ENCODE data around the gene ZMYND8.
"Not testable (repeated sequence)": the region's sequence is repeated elsewhere in the genome, so short reads cannot be mapped to it uniquely, and the experiment has no call there.

ZMYND8 gene

DNA sequence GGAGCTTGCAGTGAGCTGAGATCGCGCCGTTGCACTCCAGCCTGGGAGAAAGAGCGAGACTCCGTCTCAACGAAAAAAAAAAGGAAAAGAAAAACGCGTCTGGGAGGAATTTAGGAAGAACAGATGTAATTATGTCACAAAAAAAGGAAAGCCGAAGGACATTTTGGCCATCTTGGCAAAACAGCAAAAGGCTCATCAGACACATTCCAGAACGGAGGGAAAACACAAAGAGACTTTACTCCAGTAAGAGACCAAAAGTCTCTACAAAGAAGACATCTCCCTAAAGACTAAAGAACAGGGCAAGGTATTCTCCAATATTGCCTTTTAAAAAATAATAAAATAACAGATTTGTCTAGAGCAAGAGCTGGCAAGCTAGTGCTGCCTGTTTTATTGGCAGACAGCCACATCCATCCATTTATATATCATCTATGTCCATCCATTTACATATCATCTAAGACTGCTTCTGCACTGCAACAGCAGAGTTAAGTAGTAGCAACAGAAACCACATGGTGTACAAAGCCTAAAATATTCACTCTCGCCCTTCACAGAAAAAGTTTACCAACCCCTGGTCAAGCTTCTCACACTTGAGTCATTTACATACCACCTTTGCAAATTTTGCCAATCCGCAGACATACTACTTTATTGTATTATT lies 133.9 kb downstream of the ZMYND8 start:
- DNase-seq = no peak

DNA sequence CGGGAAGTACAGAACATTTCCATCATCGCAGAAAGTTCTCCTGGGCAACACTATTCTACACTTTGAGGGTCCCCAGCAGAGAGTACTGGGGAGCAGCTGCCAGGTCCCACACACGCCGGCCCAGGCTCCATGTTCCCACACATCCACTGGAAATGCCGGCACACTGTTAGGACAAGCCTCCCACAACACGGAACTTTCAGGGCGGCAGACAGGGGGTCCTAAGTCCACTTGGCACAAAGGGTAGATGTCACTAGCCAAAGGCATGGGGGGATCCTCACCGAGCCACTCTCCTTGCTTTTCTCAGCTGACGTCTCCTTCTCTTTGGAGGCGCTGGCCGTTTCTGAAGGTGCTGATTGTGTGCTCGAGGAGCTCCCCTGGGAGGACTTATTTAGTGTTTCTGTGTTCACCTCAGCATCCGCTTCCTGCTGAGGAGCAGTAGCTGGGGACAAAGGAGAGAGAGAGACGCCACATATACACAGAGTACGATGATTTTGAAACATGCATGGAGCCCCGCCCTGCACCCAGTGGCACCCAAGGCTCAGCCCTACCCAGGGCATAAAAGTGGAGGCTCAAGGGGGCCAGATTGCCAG lies 135.4 kb downstream of the ZMYND8 start:
- no peak for DNase-seq

DNA sequence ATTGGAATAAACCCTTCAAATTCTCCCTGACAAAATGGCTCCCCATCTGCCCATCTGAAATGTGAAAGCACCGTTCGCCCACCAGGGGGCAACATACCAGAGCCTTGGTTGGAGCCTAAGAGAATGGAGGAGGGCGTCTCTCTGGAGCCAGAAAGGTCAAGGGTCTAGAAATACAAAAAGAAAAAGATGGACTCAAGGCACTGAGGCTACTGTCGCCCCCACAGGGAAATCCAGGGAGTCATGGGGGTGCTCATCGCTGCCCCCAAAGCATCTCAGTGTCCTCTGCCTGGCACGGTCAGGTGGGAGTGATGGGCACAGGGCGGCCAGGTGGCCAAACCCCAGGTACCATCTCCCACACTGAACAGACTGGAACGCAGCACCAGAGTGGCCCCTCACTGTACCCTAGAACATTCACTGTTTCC lies 136.3 kb downstream of the ZMYND8 start:
- DNase-seq = peak; percentile 30

DNA sequence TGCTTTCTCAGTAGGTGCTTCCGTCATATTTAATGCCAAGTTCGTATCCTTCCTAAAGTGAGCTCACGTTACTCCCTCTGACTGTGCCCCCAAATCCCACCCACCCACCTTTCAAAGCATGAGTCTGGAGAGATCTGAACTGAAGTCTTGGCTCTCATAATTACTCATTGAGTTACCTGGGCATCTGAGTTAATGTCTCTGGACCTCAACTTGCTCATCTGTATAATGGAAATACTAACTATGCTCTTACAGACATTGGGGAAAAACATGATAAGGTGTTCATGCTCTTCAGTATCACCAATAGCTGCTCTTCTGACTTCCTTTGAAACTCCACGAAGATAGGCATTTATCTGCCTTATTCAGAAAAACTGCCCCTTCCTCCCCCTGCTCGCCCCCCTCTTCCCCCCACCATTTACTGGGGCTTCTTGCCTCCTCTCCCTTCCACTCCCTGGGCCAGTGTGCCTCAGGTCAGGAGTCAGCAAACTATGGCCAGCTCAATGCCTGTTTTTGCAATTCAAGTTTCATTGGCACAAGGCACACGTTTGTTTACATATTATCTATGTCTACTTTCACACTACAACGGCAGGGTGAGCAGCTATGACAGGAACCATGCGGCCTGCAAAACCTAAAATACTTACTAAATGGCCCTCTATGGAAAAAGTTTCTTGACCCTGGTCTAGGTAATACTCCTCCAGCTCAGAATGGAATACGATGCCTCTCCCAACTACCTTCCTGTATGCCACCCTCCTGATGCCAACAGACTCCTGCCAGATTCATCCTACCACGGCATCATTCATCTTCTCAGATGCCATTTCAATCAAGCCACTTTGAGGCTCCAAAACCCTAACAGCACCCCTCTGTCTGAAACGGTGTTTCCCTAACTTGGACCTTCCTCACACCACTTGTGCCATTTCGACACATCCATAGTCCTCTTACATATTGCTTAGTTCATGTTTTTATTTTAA lies 138.7 kb downstream of the ZMYND8 start:
- no peak for DNase-seq

DNA sequence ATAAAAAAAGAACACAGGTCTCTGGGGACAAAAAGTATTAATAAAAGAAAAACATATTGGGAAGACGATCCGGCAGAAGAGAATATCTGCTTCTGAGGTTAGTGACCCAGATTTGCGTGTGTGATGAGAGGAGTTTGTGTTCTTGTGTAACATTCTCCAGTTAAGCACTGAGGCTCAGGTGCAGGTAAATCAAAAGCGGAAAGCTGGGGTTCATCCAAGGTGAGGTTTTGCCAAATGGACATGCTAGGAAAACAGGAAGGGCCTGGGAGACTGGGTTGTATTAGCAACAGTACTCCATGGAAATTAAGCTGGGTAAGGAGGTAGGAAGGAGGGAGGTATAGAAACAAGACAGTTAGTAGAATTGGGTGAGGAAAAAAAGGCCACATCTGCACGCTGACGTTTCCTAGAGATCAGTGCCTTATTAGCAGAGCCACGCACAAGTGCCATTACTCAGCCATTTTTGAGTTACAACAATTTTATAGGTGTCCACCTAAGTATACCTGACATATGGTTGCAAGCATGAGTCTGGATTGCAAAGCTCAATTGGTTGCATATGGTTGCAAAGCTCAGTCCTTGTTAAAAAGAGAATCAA lies 139.6 kb downstream of the ZMYND8 start:
- no peak for DNase-seq

DNA sequence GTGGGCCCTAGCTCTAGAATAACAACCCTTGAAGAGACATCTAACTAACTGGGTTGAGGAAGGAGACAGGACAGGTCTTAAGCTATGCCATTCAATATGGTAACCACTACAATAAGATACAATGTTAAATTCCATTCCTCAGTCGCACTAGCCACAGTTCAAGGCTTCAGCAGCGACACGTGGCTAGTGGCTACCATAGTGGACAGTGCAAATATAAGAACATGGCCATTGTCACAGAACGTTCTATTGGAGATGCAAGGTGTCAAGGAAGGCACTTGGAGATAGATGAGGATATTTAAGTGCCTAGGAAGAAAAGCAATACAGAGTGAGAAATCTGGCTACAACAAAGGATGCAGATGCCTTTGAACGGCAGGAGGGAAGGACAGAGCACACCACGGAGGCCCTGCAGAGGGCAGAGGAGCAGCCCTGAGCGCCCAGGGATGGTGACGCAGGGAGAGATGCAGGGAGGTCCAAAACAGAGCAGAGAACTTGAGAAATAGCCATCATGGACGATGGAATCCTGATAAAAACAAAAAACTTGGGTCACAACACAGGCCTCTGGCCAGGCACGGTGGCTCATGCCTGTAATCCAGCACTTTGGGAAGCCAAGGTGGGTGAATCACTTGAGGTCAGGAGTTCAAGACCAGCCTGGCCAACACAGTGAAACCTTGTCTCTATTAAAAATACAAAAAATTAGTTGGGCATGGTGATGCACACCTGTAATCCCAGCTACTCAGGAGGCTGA lies 140.7 kb downstream of the ZMYND8 start:
- no peak for DNase-seq

DNA sequence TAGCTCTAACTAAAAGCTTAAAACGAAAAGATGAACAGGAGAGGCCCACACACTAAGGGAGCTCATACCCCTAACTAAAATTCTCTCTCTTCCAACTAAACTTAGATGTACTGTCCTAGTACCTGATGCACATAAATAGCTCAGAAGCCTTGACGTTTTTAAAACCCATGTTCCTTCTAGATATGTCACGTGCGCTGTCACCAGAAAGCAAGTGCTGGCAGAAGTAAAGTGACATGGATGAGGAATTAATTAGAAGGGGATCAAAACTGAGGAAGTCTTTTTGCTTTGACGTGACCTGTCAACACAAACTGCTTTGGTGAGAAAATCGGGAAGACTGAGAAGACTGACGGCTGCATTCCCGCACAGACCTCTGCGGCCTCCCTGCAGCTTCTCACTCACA lies 142.5 kb downstream of the ZMYND8 start:
- no peak for DNase-seq

DNA sequence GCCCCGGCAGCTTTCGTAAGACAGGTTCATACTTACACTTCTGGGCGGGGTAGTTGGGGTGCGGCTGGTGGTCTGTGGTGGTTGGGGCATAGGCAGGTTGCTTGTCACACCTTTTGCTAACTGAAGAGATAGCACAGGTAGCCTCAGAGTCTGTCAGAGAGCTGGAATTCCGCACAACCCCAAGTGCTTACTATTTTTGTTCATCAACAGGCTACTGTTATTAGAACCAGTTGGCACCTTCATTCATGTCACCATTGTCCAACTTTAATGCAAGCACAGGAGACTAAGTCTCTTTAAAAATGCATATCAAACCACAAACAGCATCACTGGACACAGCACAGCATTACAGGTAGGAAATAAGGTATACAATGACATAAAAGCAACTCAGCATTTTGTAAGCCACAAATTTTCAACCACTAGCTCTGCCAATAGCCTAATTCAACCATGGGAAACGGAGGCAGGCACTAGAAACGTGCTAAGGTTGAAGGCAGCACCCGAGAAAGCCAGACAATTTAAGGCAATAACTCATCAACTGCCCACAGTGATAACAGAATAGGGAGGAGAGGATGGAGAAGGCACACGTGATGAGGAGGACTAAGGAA lies 143.8 kb downstream of the ZMYND8 start:
- DNase-seq = no peak

DNA sequence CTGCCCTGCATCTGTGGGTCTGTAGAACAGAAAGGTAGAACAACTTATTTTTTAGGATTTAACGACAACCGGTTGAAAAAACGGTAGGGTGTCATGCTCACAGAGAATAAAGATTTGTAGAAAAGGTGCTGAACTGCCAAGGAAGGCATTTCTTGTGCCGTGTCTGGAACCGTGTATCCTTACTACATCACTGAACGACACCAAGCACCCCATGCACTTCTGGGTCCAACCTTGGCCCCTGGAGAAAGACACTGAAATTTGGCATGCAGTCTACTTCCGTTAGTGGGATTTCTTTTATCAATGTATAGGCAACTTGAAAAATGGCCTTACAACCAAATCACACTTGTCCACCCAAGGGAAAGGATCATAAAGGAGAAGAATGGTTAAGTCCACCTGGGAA lies 145.5 kb downstream of the ZMYND8 start:
- DNase-seq = no peak

DNA sequence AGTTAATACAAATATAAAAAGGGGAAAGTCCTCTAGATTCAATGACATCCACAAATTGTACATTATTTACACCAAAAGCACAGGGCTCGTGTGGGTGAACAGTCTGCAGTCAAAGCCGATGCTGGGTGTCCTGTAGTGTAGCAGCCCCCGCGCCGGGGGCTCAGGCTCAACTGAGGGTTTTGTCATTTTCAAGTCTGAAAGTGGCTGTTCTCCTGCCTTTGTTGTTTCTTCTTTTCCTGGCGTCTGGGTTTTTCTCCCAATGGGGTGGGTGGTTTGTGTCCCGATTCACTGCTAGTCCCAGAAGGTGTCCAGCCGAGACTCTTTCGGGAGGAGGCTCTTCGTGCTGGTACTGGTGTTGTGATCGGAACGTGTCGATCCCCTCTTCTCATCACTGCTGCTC lies 146.0 kb downstream of the ZMYND8 start:
- DNase-seq = no peak

DNA sequence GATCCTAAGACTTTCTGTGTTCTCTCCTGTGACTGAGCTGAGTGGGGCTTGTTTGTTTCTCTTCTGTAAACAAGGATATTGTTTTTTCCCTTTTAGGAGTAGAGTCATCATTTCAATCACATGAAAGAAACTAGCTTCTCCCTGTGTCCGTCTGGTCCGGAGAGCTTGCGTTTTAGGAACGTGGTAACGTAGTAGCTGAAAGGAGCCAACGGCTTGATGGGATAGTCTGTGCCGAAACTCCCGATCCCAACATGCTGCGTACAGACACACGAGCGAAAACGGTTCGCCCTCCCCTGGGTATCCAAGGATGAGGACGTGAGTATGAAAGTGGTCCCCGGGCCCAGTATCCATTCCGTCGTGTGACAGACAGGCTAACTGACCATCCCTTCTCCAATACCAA lies 146.5 kb downstream of the ZMYND8 start:
- DNase-seq = no peak

DNA sequence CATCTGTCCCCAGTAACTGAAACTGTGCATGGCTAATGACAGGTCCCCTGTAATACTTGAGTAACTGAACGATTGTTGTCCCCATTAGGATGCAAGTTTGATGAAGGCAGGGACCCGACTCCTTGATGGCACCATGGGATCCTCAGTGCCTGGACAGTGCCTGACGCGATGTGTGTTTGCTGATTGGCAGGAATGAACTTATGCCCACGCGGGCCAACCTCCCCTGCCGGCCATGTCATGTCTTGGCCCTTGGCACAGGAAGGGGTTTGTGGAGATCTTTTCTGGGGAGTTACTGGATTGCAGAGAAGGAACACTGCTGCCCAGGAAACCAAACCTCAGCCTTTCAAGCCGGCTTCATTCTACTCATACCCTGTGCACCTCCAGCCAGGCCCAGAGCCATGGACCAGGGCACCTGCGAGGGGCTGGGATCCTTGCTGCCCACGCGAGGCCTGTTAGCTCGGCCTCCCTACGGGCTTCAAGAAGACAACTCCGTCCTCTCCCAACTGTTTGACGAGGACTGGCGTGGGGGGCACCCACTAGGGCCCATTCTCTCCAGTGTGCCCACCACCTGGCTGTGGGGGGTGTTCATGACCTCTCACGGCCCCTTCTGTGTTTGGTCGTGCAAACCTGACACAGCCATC lies 147.8 kb downstream of the ZMYND8 start:
- DNase-seq = no peak

DNA sequence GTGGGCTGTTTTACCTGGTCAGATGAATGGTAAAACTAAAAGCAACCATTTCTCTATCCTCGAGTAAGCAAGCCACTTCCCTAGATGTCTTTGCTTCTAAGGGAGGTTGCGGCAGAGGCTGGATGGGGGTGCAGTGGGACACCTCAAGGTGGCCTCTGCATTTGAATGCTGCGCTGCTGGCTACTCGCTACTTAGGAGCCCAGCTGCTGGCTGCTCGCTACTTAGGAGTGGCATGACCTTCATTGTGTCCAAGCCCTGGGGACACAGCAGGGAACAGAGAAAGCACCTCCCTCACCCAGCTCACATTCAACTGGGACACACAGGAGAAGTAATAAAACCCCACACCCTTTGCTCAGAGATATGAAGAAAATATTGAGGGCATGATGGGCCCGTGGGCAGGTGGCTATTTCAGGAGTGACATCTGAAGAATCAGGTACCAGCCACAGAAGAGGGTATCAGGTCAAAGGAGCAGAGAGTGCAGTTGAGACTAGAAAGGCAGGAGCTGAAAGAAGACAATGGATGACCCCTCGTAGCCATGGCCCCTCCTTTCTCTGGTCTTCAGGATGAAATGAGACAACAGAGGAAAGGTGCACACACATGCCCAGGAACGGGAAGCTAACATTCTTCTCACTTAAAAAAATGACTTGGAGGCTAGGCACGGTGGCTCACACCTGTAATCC lies 149.4 kb downstream of the ZMYND8 start:
- DNase-seq = no peak

DNA sequence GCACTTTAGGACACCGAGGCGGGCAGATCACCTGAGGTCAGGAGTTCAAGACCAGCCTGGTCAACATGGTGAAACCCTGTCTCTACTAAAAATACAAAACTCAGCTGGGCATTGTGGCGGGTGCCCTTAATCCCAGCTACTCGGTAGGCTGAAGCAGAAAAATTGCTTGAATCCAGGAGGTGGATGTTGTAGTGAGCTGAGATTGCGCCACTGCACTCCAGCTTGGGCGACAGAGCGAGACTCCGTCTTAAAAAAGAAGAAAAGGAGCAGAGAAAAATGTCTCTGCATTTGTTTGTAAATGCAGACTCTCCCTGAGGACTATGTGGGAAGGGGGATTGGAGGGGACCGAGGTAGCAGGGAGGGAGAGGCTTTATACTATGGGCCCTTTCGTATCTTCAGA lies 149.9 kb downstream of the ZMYND8 start:
- DNase-seq = not testable (repeated sequence)

DNA sequence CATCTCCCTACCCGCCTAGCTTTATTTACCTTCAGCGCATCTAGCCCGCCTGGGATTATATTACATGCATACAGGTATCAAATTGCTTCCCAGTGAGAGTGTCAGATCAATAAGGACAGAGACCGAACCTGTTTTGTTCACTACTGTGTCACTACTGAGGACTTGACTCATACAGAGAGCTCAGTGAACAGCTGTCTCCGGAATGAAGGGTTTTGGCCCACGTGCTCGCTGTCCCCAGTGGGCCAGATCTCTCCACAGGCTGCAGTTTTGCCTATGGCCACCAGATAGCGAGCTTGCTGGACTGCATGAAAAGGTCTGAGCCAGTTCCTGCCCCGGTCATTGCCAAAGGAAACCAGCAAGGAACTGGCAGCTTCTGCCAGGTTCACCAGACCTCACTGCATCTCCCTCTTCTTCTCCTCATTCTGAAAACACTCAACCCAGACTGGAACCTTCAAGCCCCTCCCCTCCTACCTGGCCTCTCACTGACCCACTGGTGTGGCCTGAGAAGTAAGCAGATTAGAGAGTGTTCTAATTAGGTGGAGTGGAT lies 150.8 kb downstream of the ZMYND8 start:
- no peak for DNase-seq

DNA sequence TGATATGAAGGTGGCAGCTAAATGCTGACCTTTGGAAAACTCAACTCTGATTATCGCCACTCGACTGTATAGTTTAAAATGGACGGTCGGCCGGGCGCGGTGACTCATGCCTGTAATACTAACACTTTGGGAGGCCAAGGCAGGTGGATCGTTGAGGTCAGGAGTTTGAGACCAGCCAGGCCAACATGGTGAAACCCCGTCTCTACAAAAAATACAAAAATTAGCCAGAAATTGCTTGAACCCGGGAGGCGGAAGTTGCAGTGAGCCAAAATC lies 151.7 kb downstream of the ZMYND8 start:
- not testable (repeated sequence) for DNase-seq

DNA sequence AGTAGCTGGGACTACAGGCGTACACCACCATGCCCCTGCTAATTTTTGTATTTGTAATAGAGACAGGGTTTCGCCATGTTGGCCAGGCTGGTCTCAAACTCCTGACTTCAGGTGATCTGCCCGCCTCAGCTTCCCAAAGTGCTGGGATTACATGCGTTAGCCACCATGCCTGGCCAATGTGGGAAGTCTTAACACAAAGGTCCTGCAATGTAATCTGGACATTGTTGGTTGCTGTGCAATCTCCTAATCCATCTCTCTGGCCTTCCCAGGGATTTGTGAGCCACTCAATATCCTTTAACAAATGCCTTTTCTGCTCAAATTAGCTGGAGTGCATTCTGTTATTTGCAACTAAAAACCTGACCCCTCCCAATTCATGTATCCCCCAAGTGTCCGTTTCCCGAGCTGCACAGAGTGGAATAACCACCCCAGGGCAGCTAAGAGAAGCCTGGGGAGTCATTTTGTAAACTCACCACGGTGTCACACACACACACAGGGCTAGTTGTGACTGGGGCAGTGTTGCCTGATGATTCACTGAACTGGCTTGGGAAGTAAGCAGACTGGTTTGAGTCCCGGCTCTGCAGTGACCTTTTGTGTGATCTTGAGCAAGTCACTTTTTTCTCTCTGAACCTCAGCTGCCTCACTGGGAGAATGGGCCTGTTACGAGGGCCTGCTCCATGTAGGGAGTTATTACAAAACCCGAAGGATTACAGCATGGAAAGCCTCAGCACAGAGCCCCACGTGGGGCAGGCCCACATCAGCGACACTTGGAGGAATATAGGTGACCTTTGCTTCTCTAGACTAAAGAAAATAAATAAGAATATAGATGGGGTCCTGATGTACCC lies 152.3 kb downstream of the ZMYND8 start:
- no peak for DNase-seq

DNA sequence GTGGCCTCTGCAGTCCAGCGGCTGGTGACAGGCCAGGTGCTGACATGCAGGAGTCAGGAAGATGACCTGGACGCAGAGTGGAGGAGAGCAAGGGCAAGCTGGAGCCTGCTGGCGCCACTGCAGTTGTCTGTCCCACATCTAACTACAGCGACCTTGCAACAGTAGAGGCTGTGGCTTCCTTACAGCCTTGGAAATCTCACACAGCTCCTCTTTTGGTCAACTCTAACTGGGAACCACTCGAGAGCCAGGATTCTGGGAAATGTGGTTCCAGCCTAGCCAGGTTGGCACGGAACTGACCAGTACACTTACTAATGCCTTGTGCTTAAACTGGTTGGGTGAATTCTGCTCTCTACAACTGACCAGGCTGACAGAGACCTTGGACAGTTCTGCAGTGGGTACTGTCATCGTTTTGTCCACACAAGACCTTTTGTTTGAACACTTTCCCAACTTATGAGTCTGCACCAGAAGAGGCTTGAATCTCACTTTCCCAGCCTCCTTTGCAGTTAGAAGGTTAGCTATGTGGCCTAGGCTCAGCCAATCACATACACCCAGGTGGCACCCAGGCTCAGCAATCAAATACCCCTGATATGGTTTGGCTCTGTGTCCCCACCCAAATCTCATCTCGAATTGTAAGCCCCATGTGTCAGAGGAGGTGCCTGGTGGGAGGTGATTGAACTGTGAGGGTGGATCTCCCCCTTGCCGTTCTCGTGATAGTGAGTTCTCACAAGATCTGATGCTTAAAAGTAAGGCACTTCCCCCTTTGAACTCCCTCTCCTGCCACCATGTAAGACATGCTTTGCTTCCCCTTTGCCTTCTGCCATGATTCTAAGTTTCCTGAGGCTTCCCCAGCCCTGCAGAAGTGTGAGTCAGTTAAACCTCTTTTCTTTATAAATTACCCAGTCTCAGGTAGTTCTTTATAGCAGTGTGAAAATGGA lies 153.5 kb downstream of the ZMYND8 start:
- no peak for DNase-seq
